B cell (primary cell): Measurements from ENCODE around the gene MAN2B1. TPM values are rescaled to one million over a fixed set of nuclear protein-coding genes. Genes with fewer than 3 reads are reported as not detected.

Experiments
- ATAC-seq: fragments of 200-7000 bp; cut with Tn5 transposase; one replicate; pipeline ENCODE4 v1.10.0; 2021; ENCODE audit warnings: low read depth, mild to moderate bottlenecking, moderate number of reproducible peaks, moderate library complexity
- CTCF ChIA-PET: fragments of 350-600 bp; sonication (Branson Sonifier 250); formaldehyde crosslinking; loops from one replicate; lab custom pipeline; 2021; ENCODE audit warnings: antibody characterized with exemption, inconsistent platforms; lab: Charles Lee
- POLR2A ChIA-PET: fragments of 350-600 bp; sonication (Branson Sonifier 250); formaldehyde crosslinking; loops from one replicate; lab custom pipeline; 2021; ENCODE audit warnings: antibody characterized with exemption; lab: Charles Lee
- DNase-seq: peaks from one replicate; pipeline ENCODE4 v3.0.0; 2013
- H2AFZ ChIP-seq: 2 replicates; pipeline ENCODE4 v1.6.1; 2012; ENCODE audit warnings: mild to moderate bottlenecking, low read depth, low read length; ENCODE audit not compliant: insufficient read depth, poor library complexity, severe bottlenecking
- H3K27ac ChIP-seq, 2 donors: 1 replicate in 1 of 2; 2 replicates in 1 of 2; pipeline ENCODE4 v1.5.1; 2012 to 2013; ENCODE audit warnings: low read length in 2 of 2, mild to moderate bottlenecking in 2 of 2, moderate library complexity in 1 of 2
- H3K27me3 ChIP-seq, 4 experiments: fragments of 200-600 bp in 1 of 4; sonication (generic) in 1 of 4; replicated peaks in 1 of 4; 1 replicate in 2 of 4; 2 replicates in 2 of 4; pipeline versions ENCODE4 v1.6.1 to v1.7.0; 2013 to 2016; ENCODE audit warnings: low read length in 3 of 4, mild to moderate bottlenecking in 2 of 4, mixed read lengths in 1 of 4, moderate library complexity in 1 of 4; ENCODE audit not compliant: insufficient read depth in 4 of 4, control insufficient read depth in 3 of 4; ENCODE audit errors: control extremely low read depth in 1 of 4
- H3K36me3 ChIP-seq, 2 experiments: replicated peaks in 1 of 2; 1 replicate in 1 of 2; 2 replicates in 1 of 2; pipeline versions ENCODE4 v1.6.1 to v1.7.1; 2013; ENCODE audit warnings: low read length in 1 of 2; ENCODE audit not compliant: insufficient read depth in 2 of 2, control insufficient read depth in 1 of 2; ENCODE audit errors: control extremely low read depth in 1 of 2, extremely low read depth in 1 of 2
- H3K4me1 ChIP-seq, 2 donors: fragments of 200-600 bp in 1 of 2; sonication (generic) in 1 of 2; 1 replicate in 1 of 2; 2 replicates in 1 of 2; pipeline versions ENCODE4 v1.5.1 to v1.6.1; 2013 to 2017; ENCODE audit warnings: low read length in 2 of 2; ENCODE audit not compliant: control insufficient read depth in 2 of 2, insufficient read depth in 2 of 2
- H3K4me2 ChIP-seq: replicated peaks from 2 replicates; pipeline ENCODE3; 2012; ENCODE audit warnings: mild to moderate bottlenecking, low read depth, low read length; ENCODE audit not compliant: poor library complexity, severe bottlenecking
- H3K4me3 ChIP-seq, 5 experiments: fragments of 200-600 bp in 1 of 5; sonication (generic) in 1 of 5; 1 replicate in 3 of 5; 2 replicates in 2 of 5; pipeline versions ENCODE4 v1.5.1 to v1.7.0; 2011 to 2016; ENCODE audit warnings: low read length in 4 of 5, mild to moderate bottlenecking in 4 of 5, low read depth in 2 of 5, control low read depth in 1 of 5, moderate library complexity in 1 of 5; ENCODE audit not compliant: insufficient read depth in 1 of 5; ENCODE audit errors: control extremely low read depth in 1 of 5, extremely low read depth in 1 of 5
- H3K79me2 ChIP-seq: fragments of 200-600 bp; sonication (generic); one replicate; pipeline ENCODE4 v1.6.0; 2016; ENCODE audit warnings: low read length; ENCODE audit not compliant: control insufficient read depth, insufficient read depth
- H3K9ac ChIP-seq: fragments of 200-600 bp; sonication (generic); 2 replicates; pipeline ENCODE4 v1.6.1; 2017; ENCODE audit warnings: mild to moderate bottlenecking, low read length, moderate library complexity
- H3K9me3 ChIP-seq, 3 donors: one replicate each; pipeline versions ENCODE4 v1.6.1 to v1.7.1; 2013; ENCODE audit warnings: low read length in 2 of 3; ENCODE audit not compliant: control insufficient read depth in 2 of 3, insufficient read depth in 1 of 3; ENCODE audit errors: control extremely low read depth in 1 of 3
- H4K20me1 ChIP-seq: 2 replicates; pipeline ENCODE4 v1.6.0; 2012; ENCODE audit warnings: mild to moderate bottlenecking, low read length; ENCODE audit not compliant: insufficient read depth, control insufficient read depth, poor library complexity, severe bottlenecking
- H3K27ac Mint-ChIP-seq: one replicate; pipeline ENCODE4 v1.8.0; 2021; ENCODE audit warnings: mixed read lengths
- H3K27me3 Mint-ChIP-seq: one replicate; pipeline ENCODE4 v1.8.0; 2021; ENCODE audit warnings: mixed read lengths
- H3K4me1 Mint-ChIP-seq: one replicate; pipeline ENCODE4 v1.8.0; 2021; ENCODE audit warnings: mixed read lengths
- H3K4me3 Mint-ChIP-seq: one replicate; pipeline ENCODE4 v1.8.0; 2021; ENCODE audit warnings: mixed read lengths
- H3K9me3 Mint-ChIP-seq: one replicate; pipeline ENCODE4 v1.8.0; 2022; ENCODE audit warnings: mixed read lengths; ENCODE audit not compliant: insufficient read depth
- CTCF ChIP-seq: fragments of 200-600 bp; IDR thresholded peaks from one replicate; pipeline ENCODE4 v1.8.0; 2022; ENCODE audit warnings: antibody characterized with exemption, mild to moderate bottlenecking
- EZH2 ChIP-seq: IDR thresholded peaks from 2 replicates; pipeline ENCODE4 v1.6.1; 2012; ENCODE audit warnings: borderline replicate concordance, low read depth, mild to moderate bottlenecking, moderate library complexity, low read length; ENCODE audit not compliant: insufficient read depth, poor library complexity, severe bottlenecking
- WGBS: methylation state at CpG from one replicate; pipeline ENCODE4 v1.1.5; 2013; ENCODE audit warnings: missing lambda C conversion rate; ENCODE audit not compliant: insufficient coverage; 5-methylcytosine and 5-hydroxymethylcytosine counted together
- intact Hi-C: fragments of 100-400 bp; cut with micrococcal nuclease; formaldehyde crosslinking; loops from one replicate; pipeline ENCODE4 v1.10.0; 2022
- polyA plus RNA-seq: library from polyadenylated mRNA; depleted of rRNA; stranded (reverse); fragments of >200 nt; gene quantifications from 2 replicates; pipeline ENCODE4 v1.2.3, GENCODE V29; 2012
- total RNA-seq, 2 donors: library from RNA; stranded (reverse); fragments of 120-200 nt in 1 of 2; gene quantifications; 1 replicate in 1 of 2; 2 replicates in 1 of 2; pipeline versions ENCODE4 v1.2.3 to v1.2.4, GENCODE V29; 2013 to 2022

Gene MAN2B1
- total and polyA plus RNA-seq, 2 donors (not counting 1 experiment from before 2014, with no cell fraction given), result 183 to 256 TPM

DNA sequence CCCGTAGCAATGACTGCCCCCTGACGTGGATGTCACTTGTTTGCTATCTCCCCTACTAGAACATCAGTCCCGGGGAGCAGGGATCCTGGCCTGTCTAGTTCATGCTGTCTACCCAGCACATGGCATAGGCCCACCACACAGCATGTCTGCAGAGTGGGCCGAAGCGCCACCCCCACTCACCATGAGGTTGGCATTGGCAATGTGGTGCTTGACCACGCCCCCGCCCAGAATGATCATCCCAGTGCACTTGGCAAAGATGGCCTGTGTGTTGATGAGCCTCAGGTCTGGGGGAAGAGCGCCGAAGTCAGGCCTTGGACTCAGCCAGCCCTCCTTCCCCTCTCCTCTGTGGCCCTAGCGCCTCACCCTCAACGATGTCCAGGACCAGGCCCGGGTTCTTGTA, 10.4 kb upstream of the MAN2B1 start:
- H3K4me1 ChIP-seq, result peaks cover 9 to 18% of the 10 kb centered on the region in 2 donors
- H3K4me2 ChIP-seq, result peak overlapping the region; percentile 11
- no peak overlapping the region for H3K9ac ChIP-seq
- H3K27ac Mint-ChIP-seq, result no peak overlapping the region
- ChIA-PET POLR2A (interaction anchor here (0.8 kb wide), 1 partner anchor 19 kb away, joined by 3 read pairs; the partner anchor contains the start of gene FBXW9), CTCF (interaction anchor here (0.5 to 4.6 kb wide), 19 partner anchors 8 to 244 kb away, joined by 3 to 30 read pairs (median 4); partner anchors contain the start of genes FBXW9, MAN2B1 and WDR83)
- H3K4me3 Mint-ChIP-seq, result no peak overlapping the region
- no peak for ATAC-seq
- no peak overlapping the region for H3K27ac ChIP-seq
- no peaks in the 10 kb centered on the region for H3K9me3 ChIP-seq
- H4K20me1 ChIP-seq, result peaks cover 61% of the 10 kb centered on the region
- H3K79me2 ChIP-seq, result peaks cover 57% of the 10 kb centered on the region
- H3K27me3 ChIP-seq, result no peaks in the 10 kb centered on the region
- H3K4me1 Mint-ChIP-seq, result peaks cover 28% of the 10 kb centered on the region
- over 99% methylated on average over 9 of the region's 12 CpGs for WGBS
- no peaks in the 10 kb centered on the region for H3K27me3 Mint-ChIP-seq
- no peaks in the 10 kb centered on the region for H3K9me3 Mint-ChIP-seq
- H3K36me3 ChIP-seq, result peaks cover 6 to 64% of the 10 kb centered on the region in 2 experiments
- TF ChIP-seq CTCF (no peak), EZH2 (no peak)
- peak; percentile 23 for DNase-seq
- intact Hi-C loops, result loop anchor here (1.0 kb wide), 2 partner anchors 113 to 170 kb away; no protein-coding TSS in a partner anchor
- no peak overlapping the region for H2AFZ ChIP-seq
- no peak overlapping the region for H3K4me3 ChIP-seq

GRCh38 chr19:12676384-12676792, 9.8 kb upstream of the MAN2B1 start:
- no peaks in the 10 kb centered on the region for H3K9me3 ChIP-seq
- no peaks in the 10 kb centered on the region for H3K27me3 Mint-ChIP-seq
- no peak overlapping the region for H3K9ac ChIP-seq
- H3K27ac ChIP-seq, result no peak overlapping the region
- H3K9me3 Mint-ChIP-seq, result no peaks in the 10 kb centered on the region
- peaks cover 6 to 64% of the 10 kb centered on the region in 2 experiments for H3K36me3 ChIP-seq
- no peak overlapping the region for H3K4me3 Mint-ChIP-seq
- DNase-seq, result peak; percentile 84
- POLR2A ChIA-PET, result interaction anchor here (0.8 kb wide), 1 partner anchor 20 kb away, joined by 3 read pairs; the partner anchor contains the start of gene FBXW9
- H3K79me2 ChIP-seq, result peaks cover 57% of the 10 kb centered on the region
- CTCF ChIA-PET, result interaction anchor here (0.5 to 4.6 kb wide), 20 partner anchors 9 to 327 kb away, joined by 3 to 30 read pairs (median 4); partner anchors contain the start of genes FBXW9, MAN2B1 and WDR83
- peaks cover 61% of the 10 kb centered on the region for H4K20me1 ChIP-seq
- 35% methylated on average over 4 of the region's 4 CpGs for WGBS
- no peaks in the 10 kb centered on the region for H3K27me3 ChIP-seq
- H3K4me3 ChIP-seq, result no peak overlapping the region
- peaks cover 9 to 18% of the 10 kb centered on the region in 2 donors for H3K4me1 ChIP-seq
- peak; percentile 56 for ATAC-seq
- peak overlapping the region; percentile 8 for H3K27ac Mint-ChIP-seq
- peak; percentile 78 for TF ChIP-seq CTCF
- no peak for TF ChIP-seq EZH2
- H3K4me1 Mint-ChIP-seq, result peaks cover 27% of the 10 kb centered on the region
- H2AFZ ChIP-seq, result no peak overlapping the region
- intact Hi-C loops, result loop anchor here (1.0 kb wide), 2 partner anchors 112 to 171 kb away; no protein-coding TSS in a partner anchor
- H3K4me2 ChIP-seq, result peak overlapping the region; percentile 11
